ENCODE data around the gene PKN3. TPM values are rescaled to one million over a fixed set of nuclear protein-coding genes. Genes with fewer than 3 reads are reported as not detected.

Gene PKN3
- total RNA-seq = 1.9 and 2.3 TPM in 2 replicates

GRCh38 chr9:128702445-128702948 lies at the start of gene PKN3:
PKN3 (plus strand) TSS chr9:128702503; CDS start chr9:128702916, 413 bp downstream.

GRCh38 chr9:128656416-128657343 lies 45.6 kb upstream of the PKN3 start, which contains the start of gene DYNC2I2:
DYNC2I2 (minus strand) TSS chr9:128656847; CDS start chr9:128656726, 121 bp downstream.

GRCh38 chr9:128688501-128689292 lies 13.6 kb upstream of the PKN3 start, which contains the start of gene SET:
SET (plus strand) TSS chr9:128689222; CDS start chr9:128689583, 361 bp downstream.

GRCh38 chr9:128723866-128724743 lies 21.8 kb downstream of the PKN3 start, which contains the start of gene ZDHHC12:
ZDHHC12 (minus strand) TSS chr9:128724127; CDS start chr9:128724093, 34 bp downstream.

Other genes starting within 250 kb of the PKN3 start
- gene ODF2, start 246.5 kb upstream of the PKN3 start, total RNA-seq = 19.8 and 36.5 TPM in 2 replicates
- gene GLE1, start 197.8 kb upstream of the PKN3 start, total RNA-seq = 26.8 and 28.4 TPM in 2 replicates
- gene SPTAN1, start 149.9 kb upstream of the PKN3 start, total RNA-seq = 381 and 452 TPM in 2 replicates
- gene DYNC2I2, start 45.7 kb upstream of the PKN3 start, total RNA-seq = 52.9 and 79.4 TPM in 2 replicates
- 305 and 552 TPM in 2 replicates for gene SET, start 13.3 kb upstream of the PKN3 start, total RNA-seq
- gene ZDHHC12, start 21.6 kb downstream of the PKN3 start, total RNA-seq = 44.8 and 51.5 TPM in 2 replicates
- 29.5 and 52.4 TPM in 2 replicates for gene ZER1, start 69.4 kb downstream of the PKN3 start, total RNA-seq
- 12.7 and 21.8 TPM in 2 replicates for gene TBC1D13, start 84.8 kb downstream of the PKN3 start, total RNA-seq
- 20.4 and 22.0 TPM in 2 replicates for gene ENDOG, start 116.0 kb downstream of the PKN3 start, total RNA-seq
- 17.9 and 22.0 TPM in 2 replicates for gene SPOUT1, start 127.3 kb downstream of the PKN3 start, total RNA-seq
- gene KYAT1, start 179.4 kb downstream of the PKN3 start, total RNA-seq = 9.1 and 13.7 TPM in 2 replicates
- gene LRRC8A, start 179.6 kb downstream of the PKN3 start, total RNA-seq = 29.1 and 44.0 TPM in 2 replicates
- 16.1 and 18.7 TPM in 2 replicates for gene PHYHD1, start 218.5 kb downstream of the PKN3 start, total RNA-seq
- gene DOLK, start 245.1 kb downstream of the PKN3 start, total RNA-seq = 28.2 and 40.9 TPM in 2 replicates
- 38.5 and 43.5 TPM in 2 replicates for gene NUP188, start 245.2 kb downstream of the PKN3 start, total RNA-seq